Measurements from ENCODE around the gene TLE7. TPM values are rescaled to one million over a fixed set of nuclear protein-coding genes. Genes with fewer than 3 reads are reported as not detected.

The TLE7 gene
- total RNA-seq, 1 experiment from 2014 or later = not detected

GRCh38 chr16:71453036-71453435 is 11.2 kb upstream of the TLE7 start:
- TF ChIP-seq CTCF (conservative IDR thresholded peaks at IDR 0.05) = no peak
- no peak overlapping the region for H4K5ac ChIP-seq (ENCODE audit: insufficient read length, low read depth, low read length)

More at GRCh38 chr16:71453036-71453435, 11.2 kb upstream of the TLE7 start:
- Histone ChIP-seq H3K79me1 (ENCODE audit: insufficient read depth, low read depth, low read length, poor library complexity, severe bottlenecking) (no peaks in the 10 kb centered on the region), H3K9ac (ENCODE audit: extremely low read depth, insufficient read length, low read length) (no peak overlapping the region), H4K8ac (replicated peaks; ENCODE audit: insufficient read length, low read depth, low read length) (no peak overlapping the region), H3T11ph (ENCODE audit: low read length) (no peak overlapping the region), H2BK15ac (ENCODE audit: low read depth, low read length) (no peak overlapping the region), H3K9me3 (ENCODE audit: control insufficient read depth, low read depth, low read length) (peaks cover 38% of the 10 kb centered on the region), H3K27me3 (ENCODE audit: insufficient read depth, low read length) (no peaks in the 10 kb centered on the region), H3K56ac (ENCODE audit: insufficient read length, low read depth, low read length) (no peak overlapping the region), H2BK12ac (ENCODE audit: insufficient read length, low read depth, low read length) (no peak overlapping the region), H3K14ac (ENCODE audit: insufficient read depth, low read length) (no peak overlapping the region), H3K4me2 (ENCODE audit: insufficient read depth, insufficient read length, low read length) (no peak overlapping the region), H3K4ac (ENCODE audit: low read depth, low read length) (no peak overlapping the region), H2AK5ac (ENCODE audit: insufficient read length, low read length) (no peak overlapping the region), H3K18ac (ENCODE audit: insufficient read length, low read depth, low read length) (no peak overlapping the region), H4K91ac (ENCODE audit: insufficient read length, low read depth, low read length) (no peak overlapping the region), H2AFZ (ENCODE audit: low read length) (no peak overlapping the region), H3K4me1 (ENCODE audit: insufficient read depth, low read length) (no peaks in the 10 kb centered on the region), H2BK20ac (ENCODE audit: low read depth, low read length, poor library complexity, severe bottlenecking) (no peak overlapping the region), H2BK120ac (ENCODE audit: low read depth, low read length, poor library complexity, severe bottlenecking) (no peak overlapping the region), H3K23me2 (ENCODE audit: insufficient read length, low read depth, low read length, poor library complexity, severe bottlenecking) (no peaks in the 10 kb centered on the region), H3K23ac (ENCODE audit: insufficient read length, low read depth, low read length) (no peak overlapping the region), H3K79me2 (ENCODE audit: insufficient read depth, low read length) (no peaks in the 10 kb centered on the region; the same call in 1 of the 2 replicates), H2BK5ac (ENCODE audit: insufficient read length, low read length) (no peak overlapping the region), H4K20me1 (ENCODE audit: control insufficient read depth, insufficient read depth, insufficient read length) (no peaks in the 10 kb centered on the region), H3K27ac (ENCODE audit: insufficient read length, low read depth, low read length) (no peak overlapping the region)
- Mint-ChIP-seq H3K4me1 (no peaks in the 10 kb centered on the region), H3K36me3 (ENCODE audit: insufficient read depth in 1 of 3, low read depth in 3 of 3) (peaks cover 81 to 85% (median 82%) of the 10 kb centered on the region in 3 experiments), H3K9me3 (peaks cover 48 to 65% of the 10 kb centered on the region in 2 experiments), H3K4me3 (no peak overlapping the region), H3K27me3 (ENCODE audit: low read depth) (no peaks in the 10 kb centered on the region; the same call in 1 of the 2 replicates), H3K27ac (no peak overlapping the region)
- DNase-seq = no peak
